HL-60 (cell line): ENCODE measurements around the gene DLEU7.

Source experiments
- DNase-seq, 2 experiments: peaks; one replicate each; pipeline ENCODE4 v3.0.0-alpha.2; 2010 to 2020; ENCODE audit warnings: low read depth in 1 of 2, low spot score in 1 of 2
- H3K27ac ChIP-seq: fragments of 250-450 bp; sonication (Bioruptor Pico); replicated peaks from 2 replicates; pipeline ENCODE4 v1.5.1; 2020; ENCODE audit warnings: mild to moderate bottlenecking, moderate library complexity
- H3K27me3 ChIP-seq: fragments of 250-450 bp; sonication (Bioruptor Pico); 2 replicates; pipeline ENCODE4 v1.5.1; 2021; ENCODE audit warnings: mild to moderate bottlenecking, moderate library complexity; ENCODE audit not compliant: insufficient read depth, poor library complexity, severe bottlenecking
- H3K4me3 ChIP-seq: replicated peaks from 2 replicates; pipeline ENCODE4 v1.5.1; 2011; ENCODE audit warnings: mild to moderate bottlenecking, control low read depth, low read length; ENCODE audit not compliant: insufficient read depth
- CTCF ChIP-seq: IDR thresholded peaks from one replicate; pipeline ENCODE4 v1.5.1; 2011; ENCODE audit warnings: low read length, control low read depth, inconsistent platforms; ENCODE audit not compliant: insufficient read depth
- GABPA ChIP-seq: IDR thresholded peaks from 2 replicates; pipeline ENCODE4 v1.6.1; 2012; ENCODE audit warnings: low read depth
- POLR2AphosphoS5 ChIP-seq: IDR thresholded peaks from 2 replicates; pipeline ENCODE4 v1.6.1; 2012; ENCODE audit warnings: low read depth
- SPI1 ChIP-seq: IDR thresholded peaks from 2 replicates; pipeline ENCODE4 v1.6.1; 2012; ENCODE audit warnings: low read depth, mild to moderate bottlenecking, borderline replicate concordance
- TF ChIP-seq, protein P1 (sequence below): IDR thresholded peaks from 2 replicates; pipeline ENCODE4 v1.6.1; 2012; ENCODE audit warnings: low read depth; ENCODE audit not compliant: insufficient replicate concordance

Gene DLEU7

GRCh38 chr13:50783717-50784290 is 59.7 kb downstream of the DLEU7 start:
- no peak for TF ChIP-seq GABPA
- TF ChIP-seq CTCF, result no peak
- no peak for TF ChIP-seq POLR2AphosphoS5
- TF ChIP-seq, protein P1, sequence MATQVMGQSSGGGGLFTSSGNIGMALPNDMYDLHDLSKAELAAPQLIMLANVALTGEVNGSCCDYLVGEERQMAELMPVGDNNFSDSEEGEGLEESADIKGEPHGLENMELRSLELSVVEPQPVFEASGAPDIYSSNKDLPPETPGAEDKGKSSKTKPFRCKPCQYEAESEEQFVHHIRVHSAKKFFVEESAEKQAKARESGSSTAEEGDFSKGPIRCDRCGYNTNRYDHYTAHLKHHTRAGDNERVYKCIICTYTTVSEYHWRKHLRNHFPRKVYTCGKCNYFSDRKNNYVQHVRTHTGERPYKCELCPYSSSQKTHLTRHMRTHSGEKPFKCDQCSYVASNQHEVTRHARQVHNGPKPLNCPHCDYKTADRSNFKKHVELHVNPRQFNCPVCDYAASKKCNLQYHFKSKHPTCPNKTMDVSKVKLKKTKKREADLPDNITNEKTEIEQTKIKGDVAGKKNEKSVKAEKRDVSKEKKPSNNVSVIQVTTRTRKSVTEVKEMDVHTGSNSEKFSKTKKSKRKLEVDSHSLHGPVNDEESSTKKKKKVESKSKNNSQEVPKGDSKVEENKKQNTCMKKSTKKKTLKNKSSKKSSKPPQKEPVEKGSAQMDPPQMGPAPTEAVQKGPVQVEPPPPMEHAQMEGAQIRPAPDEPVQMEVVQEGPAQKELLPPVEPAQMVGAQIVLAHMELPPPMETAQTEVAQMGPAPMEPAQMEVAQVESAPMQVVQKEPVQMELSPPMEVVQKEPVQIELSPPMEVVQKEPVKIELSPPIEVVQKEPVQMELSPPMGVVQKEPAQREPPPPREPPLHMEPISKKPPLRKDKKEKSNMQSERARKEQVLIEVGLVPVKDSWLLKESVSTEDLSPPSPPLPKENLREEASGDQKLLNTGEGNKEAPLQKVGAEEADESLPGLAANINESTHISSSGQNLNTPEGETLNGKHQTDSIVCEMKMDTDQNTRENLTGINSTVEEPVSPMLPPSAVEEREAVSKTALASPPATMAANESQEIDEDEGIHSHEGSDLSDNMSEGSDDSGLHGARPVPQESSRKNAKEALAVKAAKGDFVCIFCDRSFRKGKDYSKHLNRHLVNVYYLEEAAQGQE, result no peak
- peak; percentile 96 for TF ChIP-seq SPI1
- DNase-seq, result no peak
- Histone ChIP-seq H3K27me3 (no peaks in the 10 kb centered on the region), H3K27ac (no peak overlapping the region), H3K4me3 (no peak overlapping the region)

DNA sequence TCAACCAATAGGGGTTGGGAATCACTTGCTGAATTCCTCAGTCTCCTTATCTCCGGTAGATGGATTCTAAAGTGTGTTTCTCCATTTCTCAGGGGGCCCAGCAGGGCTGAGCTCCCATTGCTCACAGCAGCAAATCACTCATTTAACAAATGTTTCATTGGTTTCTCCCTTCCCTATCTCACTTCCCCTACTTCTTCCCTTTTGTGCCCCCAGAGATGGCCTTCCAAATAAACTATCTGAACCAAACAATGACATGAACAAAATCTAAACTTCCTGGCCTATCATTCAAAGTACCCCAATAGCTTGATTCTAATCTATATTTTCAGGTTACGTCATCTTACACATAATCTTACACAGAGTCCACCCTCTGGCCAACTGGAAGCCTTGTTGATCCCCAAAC is 60.4 kb downstream of the DLEU7 start:
- TF ChIP-seq GABPA (no peak), SPI1 (no peak), POLR2AphosphoS5 (no peak), CTCF (no peak)
- TF ChIP-seq, protein P1, result no peak
- Histone ChIP-seq H3K27me3 (no peaks in the 10 kb centered on the region), H3K27ac (no peak overlapping the region), H3K4me3 (no peak overlapping the region)
- no peak for DNase-seq

DNA sequence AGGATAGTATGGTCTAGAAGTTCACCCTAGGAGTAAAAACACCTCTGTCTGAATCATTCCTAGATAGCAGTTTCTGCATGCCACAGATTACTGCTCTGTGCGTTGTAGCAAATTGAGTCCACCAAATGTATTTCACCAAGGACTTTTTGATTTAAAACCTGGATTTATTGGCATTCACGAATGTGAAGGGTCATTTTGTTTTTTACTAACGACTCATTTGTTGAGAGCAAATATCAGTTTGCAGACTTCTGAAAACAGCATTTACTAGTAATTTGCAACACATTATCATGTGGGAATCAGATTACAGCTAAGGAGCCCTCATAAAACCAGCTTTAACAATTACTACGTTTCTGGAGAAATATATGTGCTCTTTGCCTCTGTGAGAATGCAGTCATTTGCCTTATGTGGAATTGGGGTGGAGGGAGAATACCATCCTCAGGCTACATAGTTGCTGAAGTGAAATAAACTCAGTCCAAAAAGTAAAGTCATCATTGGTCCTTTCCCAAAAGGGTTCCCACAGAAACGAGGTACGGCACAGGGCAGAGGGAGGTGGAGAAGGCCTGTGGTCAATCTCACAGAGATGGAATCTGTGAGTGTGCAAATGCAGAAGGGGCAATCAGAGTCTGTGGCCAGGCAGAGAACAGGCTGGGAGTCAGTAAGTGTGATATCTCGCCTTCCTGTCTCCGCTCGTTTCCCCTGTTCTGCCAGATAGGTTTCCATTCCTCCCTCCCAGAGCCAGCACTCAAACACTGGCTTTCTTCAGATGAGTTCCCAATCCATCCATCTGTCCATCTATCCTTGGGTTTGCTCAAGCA is 63.1 kb downstream of the DLEU7 start:
- Histone ChIP-seq H3K4me3 (no peak overlapping the region), H3K27me3 (no peaks in the 10 kb centered on the region), H3K27ac (no peak overlapping the region)
- TF ChIP-seq GABPA (no peak), SPI1 (no peak), CTCF (no peak), POLR2AphosphoS5 (no peak)
- TF ChIP-seq, protein P1, result no peak
- no peak for DNase-seq
